GM21576 (cell line): ENCODE data around the gene DZIP1.
"Not testable (repeated sequence)": the region's sequence is repeated elsewhere in the genome, so short reads cannot be mapped to it uniquely, and the experiment has no call there.

Experiments
- ATAC-seq: cut with Tn5 transposase; IDR thresholded peaks from one replicate; pipeline ENCODE4 v1.9.1; 2021; ENCODE audit warnings: mild to moderate bottlenecking, moderate library complexity; ENCODE audit not compliant: unreplicated experiment

Gene DZIP1

GRCh38 chr13:95644601-95645052 is at the start of gene DZIP1:
DZIP1 (minus strand) TSS chr13:95644706; CDS start chr13:95642029, 2,677 bp downstream.
- ATAC-seq = peak; percentile 62

- ATAC-seq = not testable (repeated sequence)
These were observed 46.5 kb upstream of the DZIP1 start for GRCh38 chr13:95690986-95691385.

GRCh38 chr13:95689582-95689926 is 45.0 kb upstream of the DZIP1 start:
- no peak for ATAC-seq

- not testable (repeated sequence) for ATAC-seq
These were observed 40.5 kb upstream of the DZIP1 start for GRCh38 chr13:95684960-95685359.

GRCh38 chr13:95684418-95684817 is 39.9 kb upstream of the DZIP1 start:
- ATAC-seq = no peak

GRCh38 chr13:95679722-95680121 is 35.2 kb upstream of the DZIP1 start:
- ATAC-seq = no peak

GRCh38 chr13:95678967-95679366 is 34.5 kb upstream of the DZIP1 start:
- no peak for ATAC-seq

- no peak for ATAC-seq
These were observed 33.2 kb upstream of the DZIP1 start for GRCh38 chr13:95677564-95678266.

- peak; percentile 93 for ATAC-seq
These were observed 32.5 kb upstream of the DZIP1 start, which contains the start of gene DNAJC3 for GRCh38 chr13:95676762-95677563. DNAJC3 (plus strand) TSS chr13:95677139; CDS start chr13:95677256, 117 bp downstream.

- peak; percentile 14 for ATAC-seq
These were observed 31.7 kb upstream of the DZIP1 start for GRCh38 chr13:95676105-95676761.

GRCh38 chr13:95671597-95671996 is 27.1 kb upstream of the DZIP1 start:
- ATAC-seq = no peak

- ATAC-seq = not testable (repeated sequence)
These were observed 22.7 kb upstream of the DZIP1 start for GRCh38 chr13:95667235-95667634.

- ATAC-seq = no peak
These were observed 16.6 kb upstream of the DZIP1 start for GRCh38 chr13:95660981-95661581.

- no peak for ATAC-seq
These were observed 15.0 kb upstream of the DZIP1 start for GRCh38 chr13:95659500-95659899.

GRCh38 chr13:95656386-95657015 is 12.0 kb upstream of the DZIP1 start:
- no peak for ATAC-seq

- no peak for ATAC-seq
These were observed 8.3 kb upstream of the DZIP1 start for GRCh38 chr13:95652821-95653220.

- ATAC-seq = no peak
These were observed 7.8 kb upstream of the DZIP1 start for GRCh38 chr13:95652244-95652764.

GRCh38 chr13:95650696-95651095 is 6.2 kb upstream of the DZIP1 start:
- ATAC-seq = no peak

- no peak for ATAC-seq
These were observed 2.8 kb upstream of the DZIP1 start for GRCh38 chr13:95647321-95647720.

- ATAC-seq = peak; percentile 28
These were observed 439 bp downstream of the DZIP1 start for GRCh38 chr13:95643936-95644598.
